ENCODE measurements around the gene TUBA4A.

Gene TUBA4A

GRCh38 chr2:219286436-219287115 lies 32.9 kb upstream of the TUBA4A start:
- DNase-seq, result peak; percentile 45

- peak; percentile 50 for DNase-seq
Measured at GRCh38 chr2:219285894-219286425, 32.2 kb upstream of the TUBA4A start.

GRCh38 chr2:219285373-219285735 lies 31.6 kb upstream of the TUBA4A start:
- DNase-seq, result no peak

- no peak for DNase-seq
Measured at GRCh38 chr2:219284501-219285372, 31.0 kb upstream of the TUBA4A start.

- DNase-seq, result no peak
Measured at GRCh38 chr2:219282943-219283581, 29.3 kb upstream of the TUBA4A start.

- DNase-seq, result peak; percentile 70
Measured at GRCh38 chr2:219282375-219282774, 28.7 kb upstream of the TUBA4A start.

- no peak for DNase-seq
Measured at GRCh38 chr2:219281588-219281987, 27.9 kb upstream of the TUBA4A start.

- DNase-seq, result no peak
Measured at GRCh38 chr2:219280651-219281050, 26.9 kb upstream of the TUBA4A start.

GRCh38 chr2:219279916-219280516 lies 26.3 kb upstream of the TUBA4A start:
- DNase-seq, result no peak

GRCh38 chr2:219279151-219279915 lies 25.6 kb upstream of the TUBA4A start, which contains the start of gene DNAJB2:
Gene DNAJB2 (plus strand): TSS chr2:219279366. CDS start chr2:219279834, 468 bp downstream.
- DNase-seq, result peak; percentile 99

GRCh38 chr2:219278655-219279150 lies 25.0 kb upstream of the TUBA4A start:
- no peak for DNase-seq

- peak; percentile 86 for DNase-seq
Measured at GRCh38 chr2:219277703-219278654, 24.3 kb upstream of the TUBA4A start.

- DNase-seq, result no peak
Measured at GRCh38 chr2:219274361-219274921, 20.7 kb upstream of the TUBA4A start.

- DNase-seq, result no peak
Measured at GRCh38 chr2:219273937-219274336, 20.2 kb upstream of the TUBA4A start.

- no peak for DNase-seq
Measured at GRCh38 chr2:219272995-219273394, 19.3 kb upstream of the TUBA4A start.

- no peak for DNase-seq
Measured at GRCh38 chr2:219272356-219272755, 18.6 kb upstream of the TUBA4A start.

GRCh38 chr2:219271021-219271420 lies 17.3 kb upstream of the TUBA4A start:
- no peak for DNase-seq

- DNase-seq, result no peak
Measured at GRCh38 chr2:219270055-219270372, 16.3 kb upstream of the TUBA4A start.

- DNase-seq, result no peak
Measured at GRCh38 chr2:219269362-219270054, 15.8 kb upstream of the TUBA4A start.

- no peak for DNase-seq
Measured at GRCh38 chr2:219268294-219268693, 14.6 kb upstream of the TUBA4A start.

Data from midbrain (tissue), 1 donor.